ENCODE data around the gene FRAS1.

FRAS1 gene

DNA sequence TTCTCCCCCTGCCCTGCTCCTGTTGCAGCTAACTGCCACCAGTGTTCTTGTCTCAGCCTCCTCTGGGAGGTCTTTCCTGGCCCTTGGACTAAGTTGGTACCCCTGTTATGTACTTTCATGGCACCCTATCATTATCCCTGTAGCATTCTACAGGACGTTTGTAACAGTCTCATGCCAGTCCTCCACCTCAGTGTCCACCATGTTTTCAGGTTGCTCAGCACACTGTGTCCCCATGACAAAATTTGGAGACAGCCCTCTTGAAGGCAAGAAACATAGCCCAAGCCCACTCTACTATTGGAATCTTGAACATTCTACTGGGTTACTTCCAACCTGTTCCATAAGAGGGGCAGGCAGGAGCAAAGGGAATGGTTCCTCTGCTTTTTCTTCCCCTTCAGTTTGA, 300.0 kb downstream of the FRAS1 start:
- TF ChIP-seq CTCF (IDR thresholded peaks at IDR 0.05; ENCODE audit: borderline replicate concordance, control extremely low read depth, extremely low read depth, insufficient read depth, missing control alignments), result no peak
- no peak for DNase-seq (ENCODE audit: low spot score)
- in situ Hi-C loops (cut with MboI; ENCODE audit: low sequenced_read_pairs, unreplicated experiment), result no loop called here

DNA sequence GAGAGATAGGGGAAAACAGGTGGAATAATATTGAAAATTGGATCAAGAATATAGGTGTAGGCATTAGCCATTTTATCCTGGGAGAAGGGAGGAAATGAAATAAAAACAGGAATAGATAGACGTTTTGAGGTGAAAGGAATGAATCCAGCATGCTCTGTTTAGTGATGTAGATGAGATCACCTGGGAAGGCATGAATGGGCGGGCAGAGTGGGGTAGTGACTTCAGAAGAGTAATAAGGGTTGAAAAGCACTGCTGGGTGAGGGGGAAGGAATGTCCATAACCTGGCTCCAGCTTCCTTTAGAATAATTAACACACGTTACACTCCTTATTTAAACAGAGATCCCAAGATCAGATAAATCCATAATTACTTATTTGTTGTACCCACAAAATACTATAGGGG, 303.3 kb downstream of the FRAS1 start:
- DNase-seq (ENCODE audit: low spot score), result no peak
- in situ Hi-C loops (cut with MboI; ENCODE audit: low sequenced_read_pairs, unreplicated experiment), result no loop called here
- no peak for TF ChIP-seq CTCF (IDR thresholded peaks at IDR 0.05; ENCODE audit: borderline replicate concordance, control extremely low read depth, extremely low read depth, insufficient read depth, missing control alignments)

- in situ Hi-C loops (cut with MboI; ENCODE audit: low sequenced_read_pairs, unreplicated experiment), result no loop called here
- no peak for TF ChIP-seq CTCF (IDR thresholded peaks at IDR 0.05; ENCODE audit: borderline replicate concordance, control extremely low read depth, extremely low read depth, insufficient read depth, missing control alignments)
- no peak for DNase-seq (ENCODE audit: low spot score)
Measured at GRCh38 chr4:78361621-78362120, 304.5 kb downstream of the FRAS1 start.

GRCh38 chr4:78362310-78362709, 305.2 kb downstream of the FRAS1 start:
- DNase-seq (ENCODE audit: low spot score), result no peak
- TF ChIP-seq CTCF (IDR thresholded peaks at IDR 0.05; ENCODE audit: borderline replicate concordance, control extremely low read depth, extremely low read depth, insufficient read depth, missing control alignments), result no peak
- in situ Hi-C loops (cut with MboI; ENCODE audit: low sequenced_read_pairs, unreplicated experiment), result no loop called here

DNA sequence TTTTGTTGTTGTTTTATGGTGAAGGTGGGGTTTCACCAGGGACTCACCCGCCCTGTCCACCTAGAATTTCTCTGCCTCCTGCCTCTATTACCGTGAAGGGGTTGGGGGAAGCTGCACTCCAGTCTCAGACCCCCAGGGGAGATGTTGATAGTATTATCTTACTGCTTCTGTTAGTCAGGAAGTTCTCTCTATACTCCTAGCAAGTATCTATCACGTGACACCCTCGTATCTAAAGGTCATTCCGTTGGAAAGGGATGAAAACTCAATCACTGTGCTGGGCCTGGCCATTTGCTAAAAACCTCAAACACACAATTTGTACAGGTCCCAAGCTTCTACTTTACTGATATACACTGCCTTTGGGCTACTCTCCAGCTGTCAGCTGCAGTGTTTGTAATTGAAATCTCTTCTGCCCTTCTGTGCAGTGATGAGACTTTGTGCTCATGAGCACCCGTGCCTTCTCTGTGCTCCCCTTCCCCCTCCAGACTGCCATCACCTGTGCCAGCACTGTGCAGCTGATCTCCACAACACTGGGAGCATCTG, 306.0 kb downstream of the FRAS1 start:
- no peak for TF ChIP-seq CTCF (IDR thresholded peaks at IDR 0.05; ENCODE audit: borderline replicate concordance, control extremely low read depth, extremely low read depth, insufficient read depth, missing control alignments)
- in situ Hi-C loops (cut with MboI; ENCODE audit: low sequenced_read_pairs, unreplicated experiment), result no loop called here
- no peak for DNase-seq (ENCODE audit: low spot score)

- no peak for DNase-seq (ENCODE audit: low spot score)
- in situ Hi-C loops (cut with MboI; ENCODE audit: low sequenced_read_pairs, unreplicated experiment), result no loop called here
- TF ChIP-seq CTCF (IDR thresholded peaks at IDR 0.05; ENCODE audit: borderline replicate concordance, control extremely low read depth, extremely low read depth, insufficient read depth, missing control alignments), result no peak
Measured at GRCh38 chr4:78369679-78370078, 312.6 kb downstream of the FRAS1 start.

All from GM13976 (cell line).